A549 (cell line): ENCODE measurements around the gene PPP2R3A. TPM values are rescaled to one million over a fixed set of nuclear protein-coding genes. Genes with fewer than 3 reads are reported as not detected.

Experiments
- ATAC-seq, 2 experiments: fragments of 200-7000 bp in 1 of 2; fragments of >200 bp in 1 of 2; cut with Nextera tagmentation in 1 of 2; cut with Tn5 transposase in 1 of 2; 3 replicates each; pipeline versions ENCODE4 v1.8.0 to v1.9.1; 2018 to 2020; ENCODE audit warnings: mild to moderate bottlenecking in 1 of 2, moderate library complexity in 1 of 2
- CTCF ChIA-PET: fragments of 300-600 bp; sonication (Branson Sonifier 250); formaldehyde crosslinking; extraction: SDS; loops from one replicate; lab custom pipeline; 2021; ENCODE audit warnings: antibody characterized with exemption, inconsistent platforms; lab: Yijun Ruan, JAX
- POLR2A ChIA-PET: fragments of 350-600 bp; formaldehyde crosslinking; extraction: SDS; loops from one replicate; lab custom pipeline; 2021; ENCODE audit warnings: antibody characterized with exemption, inconsistent platforms; lab: Yijun Ruan, JAX
- DNase-seq, 2 experiments: peaks; one replicate each; pipeline versions ENCODE4 v3.0.0 to v3.0.0-alpha.2; 2011 to 2016; ENCODE audit warnings: low read depth in 1 of 2, low spot score in 1 of 2
- FAIRE-seq: peaks from 2 replicates; lab custom pipeline; 2011; peaks lifted over from hg19 to GRCh38; lab: Jason Lieb, UNC
- H3K27ac ChIP-seq, 2 experiments: fragments of >200 bp; sonication (Bioruptor Twin); formaldehyde crosslinking; 3 replicates each; pipeline ENCODE4 v1.5.1; 2016 to 2017
- H3K4me1 ChIP-seq: fragments of >200 bp; sonication (Bioruptor Twin); formaldehyde crosslinking; 3 replicates; pipeline ENCODE4 v1.6.1; 2016
- H3K4me2 ChIP-seq: fragments of >200 bp; sonication (Bioruptor Twin); formaldehyde crosslinking; 3 replicates; pipeline ENCODE4 v1.6.1; 2016
- H3K4me3 ChIP-seq: fragments of >200 bp; sonication (Bioruptor Twin); formaldehyde crosslinking; 3 replicates; pipeline ENCODE4 v1.5.1; 2016
- H3K9me3 ChIP-seq: fragments of >200 bp; sonication (Bioruptor Twin); formaldehyde crosslinking; 3 replicates; pipeline ENCODE4 v1.6.1; 2016
- BHLHE40 ChIP-seq: IDR thresholded peaks from 2 replicates; pipeline ENCODE4 v1.6.1; 2012; ENCODE audit warnings: low read depth, low read length, inconsistent platforms
- CBX8 ChIP-seq: fragments of 200-600 bp; sonication (generic); IDR thresholded peaks from 2 replicates; pipeline ENCODE4 v1.6.1; 2016
- CHD2 ChIP-seq: fragments of 150-350 bp; IDR thresholded peaks from 2 replicates; pipeline ENCODE4 v1.6.1; 2014; ENCODE audit warnings: low read length; ENCODE audit not compliant: partially characterized antibody
- CHD4 ChIP-seq: fragments of 200-600 bp; sonication (generic); IDR thresholded peaks from 2 replicates; pipeline ENCODE4 v1.6.1; 2016; ENCODE audit warnings: antibody characterized with exemption, mild to moderate bottlenecking, borderline replicate concordance
- EP300 ChIP-seq, 2 experiments: fragments of >200 bp; sonication (Bioruptor Twin); formaldehyde crosslinking; IDR thresholded peaks; 2 replicates in 1 of 2; 3 replicates in 1 of 2; pipeline ENCODE4 v1.6.1; 2016 to 2017
- FOSB ChIP-seq: fragments of 250-450 bp; sonication (Bioruptor Pico); IDR thresholded peaks from 2 replicates; pipeline ENCODE4 v1.5.0; 2020; ENCODE audit warnings: mild to moderate bottlenecking, moderate library complexity
- HDAC2 ChIP-seq: fragments of 200-600 bp; sonication (generic); IDR thresholded peaks from 2 replicates; pipeline ENCODE4 v1.6.1; 2016
- HEYL ChIP-seq: fragments of 250-450 bp; sonication (Bioruptor Pico); IDR thresholded peaks from 2 replicates; pipeline ENCODE4 v1.8.0; 2021; ENCODE audit warnings: mild to moderate bottlenecking, moderate library complexity
- HOXB13 ChIP-seq: fragments of 250-450 bp; sonication (Bioruptor Pico); IDR thresholded peaks from 2 replicates; pipeline ENCODE4 v1.5.0; 2020; ENCODE audit warnings: low read depth, mild to moderate bottlenecking, moderate library complexity
- MAFK ChIP-seq: fragments of 450-650 bp; IDR thresholded peaks from 2 replicates; pipeline ENCODE4 v1.6.1; 2014; ENCODE audit not compliant: partially characterized antibody
- MAZ ChIP-seq: fragments of 150-350 bp; IDR thresholded peaks from 2 replicates; pipeline ENCODE4 v1.6.1; 2014; ENCODE audit warnings: antibody characterized with exemption, low read depth, low read length, borderline replicate concordance
- MYC ChIP-seq: IDR thresholded peaks from 2 replicates; pipeline ENCODE4 v1.6.1; 2012; ENCODE audit warnings: mild to moderate bottlenecking, inconsistent platforms, low read length, improper control_type of control experiment, borderline replicate concordance
- NFE2L2 ChIP-seq: fragments of 150-350 bp; conservative IDR thresholded peaks from 2 replicates; pipeline ENCODE4 v1.6.1; 2014; ENCODE audit warnings: low read length
- POLR2AphosphoS2 ChIP-seq: conservative IDR thresholded peaks from 2 replicates; pipeline ENCODE4 v1.6.1; 2012; ENCODE audit warnings: low read length, improper control_type of control experiment, inconsistent platforms
- RAD21 ChIP-seq, 2 experiments: fragments of >200 bp in 1 of 2; sonication (Bioruptor Twin) in 1 of 2; formaldehyde crosslinking in 1 of 2; IDR thresholded peaks in 1 of 2; conservative IDR thresholded peaks in 1 of 2; 2 replicates in 1 of 2; 3 replicates in 1 of 2; pipeline ENCODE4 v1.6.1; 2012 to 2018; ENCODE audit warnings: inconsistent platforms in 1 of 2
- RCOR1 ChIP-seq: fragments of 150-350 bp; IDR thresholded peaks from 2 replicates; pipeline ENCODE4 v1.6.1; 2014; ENCODE audit warnings: antibody characterized with exemption, low read length, low read depth
- RFX5 ChIP-seq: fragments of 450-650 bp; IDR thresholded peaks from 2 replicates; pipeline ENCODE4 v1.7.1; 2014; ENCODE audit warnings: antibody characterized with exemption, mild to moderate bottlenecking, moderate library complexity
- SMC3 ChIP-seq: fragments of >200 bp; sonication (Bioruptor Twin); formaldehyde crosslinking; IDR thresholded peaks from 3 replicates; pipeline ENCODE4 v1.6.1; 2018; ENCODE audit warnings: inconsistent platforms
- SREBF2 ChIP-seq: fragments of 450-650 bp; IDR thresholded peaks from 2 replicates; pipeline ENCODE4 v1.6.1; 2014; ENCODE audit warnings: mild to moderate bottlenecking, moderate library complexity
- ZC3H11A ChIP-seq: fragments of 450-650 bp; IDR thresholded peaks from 2 replicates; pipeline ENCODE4 v1.6.1; 2014; ENCODE audit warnings: antibody characterized with exemption, mild to moderate bottlenecking
- ZFP36 ChIP-seq: fragments of 450-650 bp; IDR thresholded peaks from 2 replicates; pipeline ENCODE4 v1.6.1; 2014; ENCODE audit warnings: borderline replicate concordance; ENCODE audit not compliant: partially characterized antibody
- ZSCAN20 ChIP-seq: fragments of 250-450 bp; sonication (Bioruptor Pico); IDR thresholded peaks from 2 replicates; pipeline ENCODE4 v1.8.0; 2022; ENCODE audit warnings: mild to moderate bottlenecking, moderate library complexity
- WGBS: methylation state at CpG from one replicate; pipeline ENCODE4 v1.1.6; 2017; ENCODE audit errors: missing lambda C conversion rate; 5-methylcytosine and 5-hydroxymethylcytosine counted together
- polyA plus RNA-seq, 4 experiments: library from polyadenylated mRNA; depleted of rRNA in 3 of 4; stranded (reverse); fragments of >200 nt; fragmentation: RNase III in 1 of 4; extraction: RNeasy Plus Mini Kit Qiagen cat#74134 plus additional on column Dnase treatment in 1 of 4; gene quantifications; 2 replicates in 3 of 4; 3 replicates in 1 of 4; pipeline ENCODE4 v1.2.3, GENCODE V29; 2011 to 2017
- TF ChIP-seq, protein P1 (sequence below): fragments of >200 bp; sonication (Bioruptor Twin); formaldehyde crosslinking; IDR thresholded peaks from 3 replicates; pipeline ENCODE4 v1.5.1; 2016
- TF ChIP-seq, protein P2 (sequence below): IDR thresholded peaks from 2 replicates; pipeline ENCODE4 v1.6.1; 2012
- TF ChIP-seq, protein P3 (sequence below): fragments of >200 bp; sonication (Bioruptor Twin); formaldehyde crosslinking; IDR thresholded peaks from 2 replicates; pipeline ENCODE4 v1.6.1; 2016
- TF ChIP-seq, protein P4 (sequence below): fragments of 450-650 bp; IDR thresholded peaks from 2 replicates; pipeline ENCODE4 v1.6.1; 2014; ENCODE audit warnings: antibody characterized with exemption

The PPP2R3A gene
- polyA plus RNA-seq, 2 of the 4 experiments (the other 2 are of a cell fraction) = 1.9 to 3.2 TPM

DNA sequence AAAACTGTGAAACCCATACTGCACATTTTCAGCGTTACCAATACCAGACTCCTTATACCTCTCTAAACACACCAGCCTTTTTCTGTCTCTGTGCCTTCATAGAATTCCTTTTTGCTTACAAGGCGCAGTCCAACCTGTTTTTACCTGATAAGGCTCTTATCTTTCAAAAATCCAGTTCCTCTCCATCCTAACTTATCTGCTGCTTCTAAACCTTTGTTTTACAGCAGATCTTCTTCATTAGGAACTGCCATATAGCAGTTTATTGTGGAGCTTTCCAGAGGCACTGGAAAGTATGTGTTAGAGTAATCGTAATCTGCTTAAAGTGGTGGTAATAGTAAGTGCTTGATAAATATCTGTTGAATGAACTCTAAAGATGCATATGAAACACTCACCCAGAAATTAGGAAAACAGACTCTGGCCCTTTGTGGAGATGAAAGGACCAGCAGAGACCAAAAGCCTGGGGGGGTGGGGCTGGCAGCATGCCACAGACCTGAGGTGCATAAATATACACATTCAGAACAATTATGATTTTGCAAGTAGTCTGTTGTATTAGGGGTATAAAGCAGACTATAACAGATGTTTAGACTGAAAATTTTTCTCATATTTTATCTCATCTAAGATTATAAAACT, 29.3 kb downstream of the PPP2R3A start:
- POLR2A ChIA-PET = no interaction called here
- H3K4me1 ChIP-seq = peaks cover 16% of the 10 kb centered on the region
- no peak for TF ChIP-seq EP300 (IDR thresholded peaks at IDR 0.05)
- TF ChIP-seq, protein P1, sequence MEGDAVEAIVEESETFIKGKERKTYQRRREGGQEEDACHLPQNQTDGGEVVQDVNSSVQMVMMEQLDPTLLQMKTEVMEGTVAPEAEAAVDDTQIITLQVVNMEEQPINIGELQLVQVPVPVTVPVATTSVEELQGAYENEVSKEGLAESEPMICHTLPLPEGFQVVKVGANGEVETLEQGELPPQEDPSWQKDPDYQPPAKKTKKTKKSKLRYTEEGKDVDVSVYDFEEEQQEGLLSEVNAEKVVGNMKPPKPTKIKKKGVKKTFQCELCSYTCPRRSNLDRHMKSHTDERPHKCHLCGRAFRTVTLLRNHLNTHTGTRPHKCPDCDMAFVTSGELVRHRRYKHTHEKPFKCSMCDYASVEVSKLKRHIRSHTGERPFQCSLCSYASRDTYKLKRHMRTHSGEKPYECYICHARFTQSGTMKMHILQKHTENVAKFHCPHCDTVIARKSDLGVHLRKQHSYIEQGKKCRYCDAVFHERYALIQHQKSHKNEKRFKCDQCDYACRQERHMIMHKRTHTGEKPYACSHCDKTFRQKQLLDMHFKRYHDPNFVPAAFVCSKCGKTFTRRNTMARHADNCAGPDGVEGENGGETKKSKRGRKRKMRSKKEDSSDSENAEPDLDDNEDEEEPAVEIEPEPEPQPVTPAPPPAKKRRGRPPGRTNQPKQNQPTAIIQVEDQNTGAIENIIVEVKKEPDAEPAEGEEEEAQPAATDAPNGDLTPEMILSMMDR = no peak
- TF ChIP-seq CHD2 = no peak
- TF ChIP-seq NFE2L2 = no peak
- no peak for TF ChIP-seq SMC3
- no peak for TF ChIP-seq BHLHE40
- TF ChIP-seq RFX5 = no peak
- TF ChIP-seq, protein P2, sequence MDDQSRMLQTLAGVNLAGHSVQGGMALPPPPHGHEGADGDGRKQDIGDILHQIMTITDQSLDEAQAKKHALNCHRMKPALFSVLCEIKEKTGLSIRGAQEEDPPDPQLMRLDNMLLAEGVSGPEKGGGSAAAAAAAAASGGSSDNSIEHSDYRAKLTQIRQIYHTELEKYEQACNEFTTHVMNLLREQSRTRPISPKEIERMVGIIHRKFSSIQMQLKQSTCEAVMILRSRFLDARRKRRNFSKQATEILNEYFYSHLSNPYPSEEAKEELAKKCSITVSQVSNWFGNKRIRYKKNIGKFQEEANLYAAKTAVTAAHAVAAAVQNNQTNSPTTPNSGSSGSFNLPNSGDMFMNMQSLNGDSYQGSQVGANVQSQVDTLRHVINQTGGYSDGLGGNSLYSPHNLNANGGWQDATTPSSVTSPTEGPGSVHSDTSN = no peak
- no peak for TF ChIP-seq MYC
- TF ChIP-seq HEYL = no peak
- TF ChIP-seq HOXB13 (CRISPR knock-in tag) = no peak
- no peak for TF ChIP-seq RAD21 (conservative IDR thresholded peaks at IDR 0.05 in 1 of 2, IDR thresholded peaks at IDR 0.05 in 1 of 2)
- TF ChIP-seq FOSB (CRISPR knock-in tag) = no peak
- no peak for TF ChIP-seq CHD4
- no peak overlapping the region for H3K4me3 ChIP-seq
- FAIRE-seq (no peak), ATAC-seq (no peak), DNase-seq (no peak)
- no peak overlapping the region for H3K4me2 ChIP-seq
- CTCF ChIA-PET = no interaction called here
- no peaks in the 10 kb centered on the region for H3K9me3 ChIP-seq
- no peak overlapping the region for H3K27ac ChIP-seq
- WGBS = 87% methylated on average over 3 of the region's 3 CpGs

DNA sequence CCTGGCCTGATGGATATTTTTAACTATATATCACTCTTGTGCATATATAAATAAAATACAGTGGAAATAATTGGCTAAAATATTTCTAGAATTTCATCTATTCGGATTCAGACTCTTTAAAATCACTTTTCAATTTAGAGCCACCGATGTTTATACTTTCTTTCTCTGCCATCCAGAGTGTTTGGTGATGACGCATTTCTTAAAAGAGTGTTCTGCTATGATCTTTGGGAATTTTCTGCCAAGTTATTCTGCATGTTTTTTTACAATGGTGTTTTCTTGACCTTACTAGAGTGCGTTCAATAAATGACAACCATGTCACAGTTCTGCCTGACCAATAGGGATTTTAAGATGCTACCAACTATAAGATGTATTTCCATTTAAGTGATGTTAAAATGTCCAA, 30.2 kb downstream of the PPP2R3A start:
- ChIA-PET POLR2A (no interaction called here), CTCF (no interaction called here)
- WGBS = 80% methylated on average over 4 of the region's 4 CpGs

More for the DNA sequence above, 30.2 kb downstream of the PPP2R3A start:
- Histone ChIP-seq H3K9me3 (no peaks in the 10 kb centered on the region), H3K4me3 (no peak overlapping the region), H3K4me2 (no peak overlapping the region), H3K4me1 (peaks cover 16% of the 10 kb centered on the region), H3K27ac (no peak overlapping the region)
- no peak for FAIRE-seq
- no peak for DNase-seq
- no peak for TF ChIP-seq CBX8
- TF ChIP-seq BHLHE40 = no peak
- no peak for TF ChIP-seq RFX5
- no peak for TF ChIP-seq HDAC2
- TF ChIP-seq CHD2 = no peak
- TF ChIP-seq NFE2L2 = no peak
- no peak for TF ChIP-seq ZC3H11A
- TF ChIP-seq MYC = no peak
- TF ChIP-seq POLR2AphosphoS2 = no peak
- TF ChIP-seq MAZ = no peak
- no peak for TF ChIP-seq RCOR1
- TF ChIP-seq ZFP36 = no peak
- TF ChIP-seq MAFK = no peak
- TF ChIP-seq ZSCAN20 (CRISPR knock-in tag) = no peak
- TF ChIP-seq EP300 (IDR thresholded peaks at IDR 0.05) = no peak
- TF ChIP-seq, protein P3, sequence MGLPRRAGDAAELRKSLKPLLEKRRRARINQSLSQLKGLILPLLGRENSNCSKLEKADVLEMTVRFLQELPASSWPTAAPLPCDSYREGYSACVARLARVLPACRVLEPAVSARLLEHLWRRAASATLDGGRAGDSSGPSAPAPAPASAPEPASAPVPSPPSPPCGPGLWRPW = no peak
- TF ChIP-seq, protein P4, sequence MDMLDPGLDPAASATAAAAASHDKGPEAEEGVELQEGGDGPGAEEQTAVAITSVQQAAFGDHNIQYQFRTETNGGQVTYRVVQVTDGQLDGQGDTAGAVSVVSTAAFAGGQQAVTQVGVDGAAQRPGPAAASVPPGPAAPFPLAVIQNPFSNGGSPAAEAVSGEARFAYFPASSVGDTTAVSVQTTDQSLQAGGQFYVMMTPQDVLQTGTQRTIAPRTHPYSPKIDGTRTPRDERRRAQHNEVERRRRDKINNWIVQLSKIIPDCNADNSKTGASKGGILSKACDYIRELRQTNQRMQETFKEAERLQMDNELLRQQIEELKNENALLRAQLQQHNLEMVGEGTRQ = no peak
- TF ChIP-seq SREBF2 = no peak
- no peak for ATAC-seq
